CD14-positive monocyte (primary cell): Measurements from ENCODE around the gene FOXO3B. TPM values are rescaled to one million over a fixed set of nuclear protein-coding genes. Genes with fewer than 3 reads are reported as not detected.
"Not testable (repeated sequence)": the region's sequence is repeated elsewhere in the genome, so short reads cannot be mapped to it uniquely, and the experiment has no call there.

Experiments
- DNase-seq, 3 donors: peaks; one replicate each; pipeline ENCODE4 v3.0.0-alpha.2; 2011 to 2022
- H2AFZ ChIP-seq: 2 replicates; pipeline ENCODE4 v1.6.0; 2012; ENCODE audit warnings: mild to moderate bottlenecking, low read depth, low read length, inconsistent platforms; ENCODE audit not compliant: insufficient read depth, poor library complexity, severe bottlenecking
- H3K27ac ChIP-seq, 2 donors: 1 replicate in 1 of 2; 2 replicates in 1 of 2; pipeline ENCODE4 v1.5.1; 2012 to 2013; ENCODE audit warnings: low read length in 2 of 2, control low read depth in 1 of 2, inconsistent platforms in 1 of 2, low read depth in 1 of 2, mild to moderate bottlenecking in 1 of 2
- H3K27me3 ChIP-seq, 2 donors: one replicate each; pipeline versions ENCODE4 v1.6.0 to v1.6.1; 2011 to 2013; ENCODE audit warnings: low read length in 2 of 2; ENCODE audit not compliant: control insufficient read depth in 2 of 2, insufficient read depth in 2 of 2
- H3K36me3 ChIP-seq, 2 donors: replicated peaks in 1 of 2; 1 replicate in 1 of 2; 2 replicates in 1 of 2; pipeline versions ENCODE4 v1.5.1 to v1.6.1; 2012 to 2013; ENCODE audit warnings: low read length in 2 of 2, control low read depth in 1 of 2, inconsistent platforms in 1 of 2, mild to moderate bottlenecking in 1 of 2; ENCODE audit not compliant: insufficient read depth in 2 of 2, control insufficient read depth in 1 of 2
- H3K4me1 ChIP-seq, 2 donors: 1 replicate in 1 of 2; 2 replicates in 1 of 2; pipeline versions ENCODE4 v1.5.1 to v1.6.1; 2012 to 2013; ENCODE audit warnings: low read length in 2 of 2, control low read depth in 1 of 2, inconsistent platforms in 1 of 2, mild to moderate bottlenecking in 1 of 2, moderate library complexity in 1 of 2; ENCODE audit not compliant: insufficient read depth in 2 of 2, control insufficient read depth in 1 of 2
- H3K4me2 ChIP-seq: replicated peaks from 2 replicates; pipeline ENCODE3; 2012; ENCODE audit warnings: low read length, moderate library complexity, mild to moderate bottlenecking; ENCODE audit not compliant: poor library complexity, severe bottlenecking; ENCODE audit errors: extremely low read depth
- H3K4me3 ChIP-seq, 3 experiments: fragments of 200-600 bp in 1 of 3; sonication (generic) in 1 of 3; replicated peaks in 1 of 3; 1 replicate in 2 of 3; 2 replicates in 1 of 3; pipeline ENCODE4 v1.5.1; 2011 to 2013; ENCODE audit warnings: low read length in 3 of 3, mild to moderate bottlenecking in 3 of 3, control low read depth in 2 of 3, low read depth in 2 of 3, inconsistent platforms in 1 of 3, moderate library complexity in 1 of 3
- H3K79me2 ChIP-seq: 2 replicates; pipeline ENCODE4 v1.6.0; 2012; ENCODE audit warnings: mild to moderate bottlenecking, control low read depth, inconsistent platforms, low read length, moderate library complexity; ENCODE audit not compliant: insufficient read depth
- H3K9ac ChIP-seq: 2 replicates; pipeline ENCODE4 v1.6.0; 2017; ENCODE audit warnings: low read length, mild to moderate bottlenecking; ENCODE audit not compliant: insufficient read depth, poor library complexity, severe bottlenecking
- H3K9me3 ChIP-seq, 2 donors: replicated peaks in 1 of 2; 1 replicate in 1 of 2; 2 replicates in 1 of 2; pipeline versions ENCODE4 v1.5.1 to v1.6.1; 2012 to 2013; ENCODE audit warnings: low read length in 2 of 2, control low read depth in 1 of 2; ENCODE audit not compliant: control insufficient read depth in 1 of 2, insufficient read depth in 1 of 2
- H4K20me1 ChIP-seq: 2 replicates; pipeline ENCODE4 v1.6.0; 2012; ENCODE audit warnings: mild to moderate bottlenecking, low read length, control low read depth, moderate library complexity; ENCODE audit not compliant: insufficient read depth
- H3K27ac Mint-ChIP-seq, 7 donors: one replicate each; pipeline ENCODE4 v1.8.0; 2020; ENCODE audit warnings: mild to moderate bottlenecking in 7 of 7, mixed read lengths in 7 of 7, moderate library complexity in 6 of 7, inconsistent platforms in 2 of 7
- H3K27me3 Mint-ChIP-seq, 3 donors: one replicate each; pipeline ENCODE4 v1.8.0; 2021 to 2022; ENCODE audit warnings: low read depth in 3 of 3, mild to moderate bottlenecking in 3 of 3, mixed read lengths in 3 of 3, moderate library complexity in 3 of 3, inconsistent platforms in 1 of 3
- H3K36me3 Mint-ChIP-seq, 2 donors: one replicate each; pipeline ENCODE4 v1.8.0; 2020; ENCODE audit warnings: mixed read lengths in 2 of 2, inconsistent platforms in 1 of 2, mild to moderate bottlenecking in 1 of 2
- H3K4me1 Mint-ChIP-seq: one replicate; pipeline ENCODE4 v1.8.0; 2020; ENCODE audit warnings: mild to moderate bottlenecking, mixed read lengths
- H3K4me3 Mint-ChIP-seq, 2 donors: one replicate each; pipeline ENCODE4 v1.8.0; 2020; ENCODE audit warnings: mild to moderate bottlenecking in 2 of 2, mixed read lengths in 2 of 2, moderate library complexity in 1 of 2
- H3K9me3 Mint-ChIP-seq, 7 donors: one replicate each; pipeline ENCODE4 v1.8.0; 2020 to 2022; ENCODE audit warnings: mixed read lengths in 7 of 7, mild to moderate bottlenecking in 6 of 7, moderate library complexity in 6 of 7, inconsistent platforms in 2 of 7
- WGBS: methylation state at CpG from one replicate; pipeline ENCODE4 v1.1.5; 2013; ENCODE audit warnings: missing lambda C conversion rate; ENCODE audit not compliant: insufficient coverage; 5-methylcytosine and 5-hydroxymethylcytosine counted together
- intact Hi-C, 2 donors: fragments of 100-400 bp; cut with micrococcal nuclease; formaldehyde crosslinking; loops; one replicate each; pipeline versions ENCODE4 v1.15.0 to v1.15.1; 2023
- polyA plus RNA-seq, 3 donors: library from polyadenylated mRNA; depleted of rRNA in 1 of 3; unstranded in 2 of 3; stranded (reverse) in 1 of 3; fragments of 300-500 nt in 2 of 3; fragments of >200 nt in 1 of 3; fragmentation: Illumina TruSeq in 2 of 3; gene quantifications; 1 replicate in 2 of 3; 2 replicates in 1 of 3; pipeline ENCODE4 v1.2.3, GENCODE V29; 2012 to 2021
- small RNA-seq: library from RNA; depleted of rRNA; stranded (forward); fragments of <200 nt; gene quantifications from one replicate; pipeline ENCODE3, GENCODE V24; 2012; ENCODE audit warnings: low read depth; ENCODE audit not compliant: insufficient read length

FOXO3B gene
- polyA plus RNA-seq, 3 donors = 0.84 TPM; not detected in 2

DNA sequence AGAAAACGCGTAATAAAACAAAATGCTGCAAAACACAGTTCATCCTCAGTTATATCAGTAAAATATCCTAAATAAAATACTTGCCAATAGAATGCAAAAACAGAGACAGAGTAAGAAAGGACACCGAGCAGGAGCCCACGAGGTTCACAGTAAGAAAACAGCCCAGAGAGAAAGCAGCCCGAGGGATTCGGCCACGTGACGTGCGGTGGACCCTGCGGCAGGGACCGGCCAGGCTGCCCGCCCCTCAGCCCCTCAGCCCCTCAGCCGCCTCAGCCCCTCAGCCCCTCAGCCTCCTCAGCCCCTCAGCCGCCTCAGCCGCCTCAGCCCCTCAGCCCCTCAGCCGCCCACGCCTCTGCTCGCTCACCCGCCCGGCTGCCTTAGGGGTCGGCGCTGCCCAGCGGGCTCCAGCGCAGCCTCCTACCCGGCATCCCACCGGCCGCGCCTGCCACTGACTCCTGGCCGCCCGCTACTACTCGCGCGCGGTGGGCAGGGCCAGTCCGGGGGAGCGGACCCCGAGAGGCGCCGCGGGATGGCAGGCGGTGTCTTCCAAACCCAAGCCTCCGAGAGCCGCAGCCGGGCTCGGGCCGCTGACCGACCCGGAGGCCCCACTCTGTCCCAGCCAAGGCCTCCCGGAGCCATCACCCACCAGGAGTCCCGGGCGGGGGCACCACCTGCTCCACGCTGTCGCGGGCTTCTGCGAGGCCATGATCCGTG is 47.4 kb downstream of the FOXO3B start:
- WGBS = 11% methylated on average over 41 of the region's 56 CpGs
- H3K27ac ChIP-seq, H3K9ac ChIP-seq, H3K9me3 ChIP-seq, H3K9me3 Mint-ChIP-seq, H3K4me2 ChIP-seq, DNase-seq, H3K36me3 Mint-ChIP-seq, H2AFZ ChIP-seq, H3K79me2 ChIP-seq, H4K20me1 ChIP-seq, H3K4me3 ChIP-seq, H3K27ac Mint-ChIP-seq, intact Hi-C loops, H3K4me1 Mint-ChIP-seq, H3K36me3 ChIP-seq, H3K4me1 ChIP-seq: not testable (repeated sequence)
- Mint-ChIP-seq H3K27me3 (peaks cover 25 to 38% (median 27%) of the 10 kb centered on the region in 3 donors), H3K4me3 (peak overlapping the region; percentile 37 to 84)
- H3K27me3 ChIP-seq = peaks cover 13 to 26% of the 10 kb centered on the region in 2 donors

Small RNA genes within 50 kb of the gene (small RNA-seq; reads per million reads assigned to genes)
- not detected for gene AC026271.2
- gene AC026271.4 = not detected

Other genes with a start within 250 kb of the FOXO3B start
- gene LGALS9C, start 205.5 kb downstream of the FOXO3B start, polyA plus RNA-seq = under 1 TPM in 2 of 3 donors, not detected in 1; 0.12 to 0.39 TPM
- gene TBC1D28, start 37.9 kb downstream of the FOXO3B start, polyA plus RNA-seq = not detected
- gene FBXW10, start 61.7 kb upstream of the FOXO3B start, polyA plus RNA-seq = under 1 TPM in 1 of 3 donors, not detected in 2; 0.03 TPM
- gene TVP23B, start 98.9 kb upstream of the FOXO3B start, polyA plus RNA-seq = 10 to 100 TPM in 2 of 3 donors, 1 to 10 TPM in 1; 7.3 to 20.2 (median 17.2) TPM
- 10 to 100 TPM; 17.1 to 20.9 (median 20.5) TPM for gene PRPSAP2, start 175.8 kb upstream of the FOXO3B start, polyA plus RNA-seq